Neural progenitor cell (in vitro differentiated cells): ENCODE results near the gene ARPC4. TPM values are rescaled to one million over a fixed set of nuclear protein-coding genes. Genes with fewer than 3 reads are reported as not detected.

Source experiments
- DNase-seq: peaks from one replicate; pipeline ENCODE4 v3.0.0-alpha.2; 2016; ENCODE audit warnings: low spot score
- H2AFZ ChIP-seq: fragments of 200-600 bp; sonication (generic); replicated peaks from 2 replicates; pipeline ENCODE4 v1.6.1; 2016; ENCODE audit warnings: antibody characterized with exemption
- H3F3A ChIP-seq: fragments of 200-600 bp; sonication (generic); 2 replicates; pipeline ENCODE4 v1.6.1; 2016; ENCODE audit warnings: antibody characterized with exemption, low read depth
- H3K27ac ChIP-seq: fragments of 200-600 bp; sonication (generic); 2 replicates; pipeline ENCODE4 v1.5.1; 2016; ENCODE audit warnings: mild to moderate bottlenecking
- H3K27me3 ChIP-seq: fragments of 200-600 bp; sonication (generic); 2 replicates; pipeline ENCODE4 v1.6.1; 2016; ENCODE audit warnings: mild to moderate bottlenecking, moderate library complexity
- H3K36me3 ChIP-seq: fragments of 200-600 bp; sonication (generic); 2 replicates; pipeline ENCODE4 v1.5.1; 2016
- H3K4me1 ChIP-seq: fragments of 200-600 bp; sonication (generic); 2 replicates; pipeline ENCODE4 v1.6.1; 2016; ENCODE audit warnings: mixed run types
- H3K4me2 ChIP-seq: fragments of 200-600 bp; sonication (generic); 2 replicates; pipeline ENCODE4 v1.6.1; 2016
- H3K4me3 ChIP-seq: fragments of 200-600 bp; sonication (generic); 2 replicates; pipeline ENCODE4 v1.5.1; 2016
- H3K79me2 ChIP-seq: fragments of 200-600 bp; sonication (generic); 2 replicates; pipeline ENCODE4 v1.6.1; 2016; ENCODE audit warnings: low read depth
- H3K9ac ChIP-seq: fragments of 200-600 bp; sonication (generic); 2 replicates; pipeline ENCODE4 v1.6.1; 2016
- H3K9me3 ChIP-seq: fragments of 200-600 bp; sonication (generic); 2 replicates; pipeline ENCODE4 v1.5.1; 2016; ENCODE audit warnings: low read depth
- H4K20me1 ChIP-seq: fragments of 200-600 bp; sonication (generic); 2 replicates; pipeline ENCODE4 v1.6.1; 2016; ENCODE audit warnings: low read depth
- H3K27ac Mint-ChIP-seq: 3 replicates; pipeline ENCODE4 v1.8.0; 2021; ENCODE audit warnings: mixed read lengths
- H3K27me3 Mint-ChIP-seq: 2 replicates; pipeline ENCODE4 v1.8.0; 2022; ENCODE audit warnings: low read depth, mild to moderate bottlenecking, inconsistent platforms, moderate library complexity, mixed read lengths; ENCODE audit not compliant: insufficient read depth
- H3K36me3 Mint-ChIP-seq: 3 replicates; pipeline ENCODE4 v1.8.0; 2021; ENCODE audit warnings: mixed read lengths
- H3K4me1 Mint-ChIP-seq: 3 replicates; pipeline ENCODE4 v1.8.0; 2021; ENCODE audit warnings: mixed read lengths
- H3K4me3 Mint-ChIP-seq: 3 replicates; pipeline ENCODE4 v1.8.0; 2021; ENCODE audit warnings: mild to moderate bottlenecking, moderate library complexity, mixed read lengths
- H3K9me3 Mint-ChIP-seq: 3 replicates; pipeline ENCODE4 v1.8.0; 2020; ENCODE audit warnings: mixed read lengths
- CTCF ChIP-seq: fragments of 200-600 bp; sonication (generic); IDR thresholded peaks from 2 replicates; pipeline ENCODE4 v1.5.1; 2017; ENCODE audit warnings: antibody characterized with exemption, mild to moderate bottlenecking
- EZH2 ChIP-seq: fragments of 200-600 bp; sonication (generic); IDR thresholded peaks from 2 replicates; pipeline ENCODE4 v1.6.1; 2017; ENCODE audit warnings: antibody characterized with exemption, mild to moderate bottlenecking, moderate library complexity
- EZH2phosphoT487 ChIP-seq: fragments of 200-600 bp; sonication (generic); IDR thresholded peaks from 2 replicates; pipeline ENCODE4 v1.6.1; 2017; ENCODE audit warnings: antibody characterized with exemption
- total RNA-seq: library from RNA; depleted of rRNA; stranded (reverse); fragments of >200 nt; gene quantifications from 2 replicates; pipeline ENCODE4 v1.2.3, GENCODE V29; 2015; ENCODE audit warnings: low replicate concordance

ARPC4 gene
- total RNA-seq, 1 donor from 2014 or later: 126 TPM

GRCh38 chr3:9791127-9791526 lies 1.8 kb upstream of the ARPC4 start:
- no peaks in the 10 kb centered on the region for H3K9me3 Mint-ChIP-seq
- H3K4me3 Mint-ChIP-seq: peak overlapping the region; percentile 96
- H3K27me3 Mint-ChIP-seq: peaks cover 7% of the 10 kb centered on the region
- H3F3A ChIP-seq: peaks cover 29% of the 10 kb centered on the region
- H3K4me3 ChIP-seq: no peak overlapping the region
- no peaks in the 10 kb centered on the region for H3K9me3 ChIP-seq
- H3K4me1 Mint-ChIP-seq: peaks cover 21% of the 10 kb centered on the region
- TF ChIP-seq CTCF: no peak
- no peak for TF ChIP-seq EZH2
- no peak for TF ChIP-seq EZH2phosphoT487
- peaks cover 48% of the 10 kb centered on the region for H3K79me2 ChIP-seq
- no peak for DNase-seq
- H2AFZ ChIP-seq: no peak overlapping the region
- H4K20me1 ChIP-seq: peaks cover 14% of the 10 kb centered on the region
- H3K27ac ChIP-seq: no peak overlapping the region
- no peak overlapping the region for H3K9ac ChIP-seq
- H3K4me1 ChIP-seq: peaks cover 11% of the 10 kb centered on the region
- no peaks in the 10 kb centered on the region for H3K27me3 ChIP-seq
- H3K36me3 ChIP-seq: peaks cover 5% of the 10 kb centered on the region
- peaks cover 25% of the 10 kb centered on the region for H3K36me3 Mint-ChIP-seq
- peak overlapping the region; percentile 92 for H3K4me2 ChIP-seq
- peak overlapping the region; percentile 74 for H3K27ac Mint-ChIP-seq

GRCh38 chr3:9791790-9792404 lies 985 bp upstream of the ARPC4 start:
- Histone ChIP-seq H3K27ac (peak overlapping the region; percentile 100), H3K9ac (peak overlapping the region; percentile 100), H3K9me3 (no peaks in the 10 kb centered on the region), H3K27me3 (no peaks in the 10 kb centered on the region), H3K4me2 (peak overlapping the region; percentile 92), H3K79me2 (peaks cover 56% of the 10 kb centered on the region), H3F3A (peaks cover 26% of the 10 kb centered on the region), H3K36me3 (no peaks in the 10 kb centered on the region), H2AFZ (peak overlapping the region; percentile 87), H3K4me1 (peaks cover 11% of the 10 kb centered on the region), H4K20me1 (peaks cover 14% of the 10 kb centered on the region), H3K4me3 (peak overlapping the region; percentile 93)
- Mint-ChIP-seq H3K36me3 (peaks cover 25% of the 10 kb centered on the region), H3K9me3 (no peaks in the 10 kb centered on the region), H3K27ac (peak overlapping the region; percentile 100), H3K27me3 (peaks cover 7% of the 10 kb centered on the region), H3K4me3 (peak overlapping the region; percentile 96), H3K4me1 (peaks cover 21% of the 10 kb centered on the region)
- DNase-seq: no peak
- TF ChIP-seq EZH2 (no peak), EZH2phosphoT487 (no peak), CTCF (no peak)

- peak; percentile 37 for DNase-seq
- peaks cover 14% of the 10 kb centered on the region for H4K20me1 ChIP-seq
- no peak overlapping the region for H2AFZ ChIP-seq
- peaks cover 7% of the 10 kb centered on the region for H3K27me3 Mint-ChIP-seq
- no peak for TF ChIP-seq CTCF
- no peak for TF ChIP-seq EZH2phosphoT487
- TF ChIP-seq EZH2: no peak
- peak overlapping the region; percentile 100 for H3K27ac Mint-ChIP-seq
- H3K27ac ChIP-seq: peak overlapping the region; percentile 100
- peak overlapping the region; percentile 100 for H3K9ac ChIP-seq
- peaks cover 11% of the 10 kb centered on the region for H3K4me1 ChIP-seq
- peaks cover 63% of the 10 kb centered on the region for H3K79me2 ChIP-seq
- no peaks in the 10 kb centered on the region for H3K27me3 ChIP-seq
- H3K36me3 ChIP-seq: peaks cover 3% of the 10 kb centered on the region
- H3K9me3 ChIP-seq: no peaks in the 10 kb centered on the region
- peaks cover 21% of the 10 kb centered on the region for H3K4me1 Mint-ChIP-seq
- H3K4me3 ChIP-seq: peak overlapping the region; percentile 93
- H3K4me2 ChIP-seq: peak overlapping the region; percentile 92
- H3K4me3 Mint-ChIP-seq: peak overlapping the region; percentile 96
- H3K9me3 Mint-ChIP-seq: no peaks in the 10 kb centered on the region
- H3F3A ChIP-seq: peaks cover 28% of the 10 kb centered on the region
- H3K36me3 Mint-ChIP-seq: peaks cover 21% of the 10 kb centered on the region
Observed at GRCh38 chr3:9793161-9793781, 389 bp downstream of the ARPC4 start.
